Measurements from ENCODE around the gene NADSYN1. TPM values are rescaled to one million over a fixed set of nuclear protein-coding genes. Genes with fewer than 3 reads are reported as not detected.

NADSYN1 gene
- total RNA-seq, 4 donors from 2014 or later = 144 to 271 (median 195) TPM

DNA sequence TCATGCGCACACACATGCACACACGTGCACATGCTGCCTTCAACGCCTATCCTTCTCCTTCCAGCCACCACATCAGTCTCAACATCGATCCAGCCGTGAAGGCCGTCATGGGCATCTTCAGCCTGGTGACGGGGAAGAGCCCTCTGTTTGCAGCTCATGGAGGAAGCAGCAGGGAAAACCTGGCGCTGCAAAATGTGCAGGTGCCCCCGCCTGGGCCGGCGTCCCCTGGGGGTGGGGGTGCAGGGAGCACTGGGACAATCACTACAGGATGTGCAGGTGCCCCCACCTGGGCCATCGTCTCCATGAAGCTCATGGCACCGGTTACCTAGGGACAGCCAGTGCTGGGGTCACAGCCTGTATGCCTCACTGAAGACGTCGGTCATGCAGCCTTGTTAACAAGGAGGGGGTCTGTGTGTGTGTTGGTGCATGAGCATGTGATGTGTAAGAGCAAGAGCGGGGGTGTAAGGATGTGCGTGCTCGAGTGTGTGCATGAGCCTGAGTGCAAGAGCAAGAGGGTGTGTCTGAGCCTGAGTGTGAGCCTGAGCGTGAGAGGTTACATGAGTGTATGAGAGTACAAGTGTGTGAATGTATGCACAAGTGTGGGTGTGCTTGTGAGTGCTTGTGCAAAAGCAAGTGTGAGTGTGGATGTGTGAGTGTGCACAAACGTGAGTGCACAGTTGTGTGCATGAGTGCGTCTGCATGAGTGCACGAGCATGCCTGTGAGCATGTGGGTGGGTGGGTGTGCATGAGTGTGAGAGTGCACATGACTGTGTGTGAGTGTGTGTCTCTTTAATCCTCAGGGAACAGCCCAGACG lies 31.5 kb downstream of the NADSYN1 start:
- Histone ChIP-seq H3K27ac (no peak overlapping the region), H3K4me1 (no peaks in the 10 kb centered on the region), H3K27me3 (no peaks in the 10 kb centered on the region), H3K36me3 (peaks cover 0 to 42% (median 19%) of the 10 kb centered on the region in 4 donors), H3K9me3 (no peaks in the 10 kb centered on the region), H3K4me3 (no peak overlapping the region)
- in situ Hi-C loops (cut with MboI; ENCODE audit: low pct_ligation_motif_present in 1 of 4, low pct_unique_long_range_greater_than_20kb in 1 of 4, low sequenced_read_pairs in 3 of 4) (no loop called here), intact Hi-C loops (cut with DNase I; ENCODE audit: low total_unique reads) (no loop called here)
- TF ChIP-seq POLR2A (IDR thresholded peaks at IDR 0.05) = no peak
- no peak for TF ChIP-seq POLR2AphosphoS5 (IDR thresholded peaks at IDR 0.05)
- no peak for TF ChIP-seq CTCF (IDR thresholded peaks at IDR 0.05)
- no peak for TF ChIP-seq EP300 (IDR thresholded peaks at IDR 0.05; ENCODE audit: low read depth)
- WGBS, 2 donors (ENCODE audit: low coverage in 1 of 2) = 92 to 93% methylated on average over 7 to 23 of the region's 23 CpGs
- DNase-seq = no peak

DNA sequence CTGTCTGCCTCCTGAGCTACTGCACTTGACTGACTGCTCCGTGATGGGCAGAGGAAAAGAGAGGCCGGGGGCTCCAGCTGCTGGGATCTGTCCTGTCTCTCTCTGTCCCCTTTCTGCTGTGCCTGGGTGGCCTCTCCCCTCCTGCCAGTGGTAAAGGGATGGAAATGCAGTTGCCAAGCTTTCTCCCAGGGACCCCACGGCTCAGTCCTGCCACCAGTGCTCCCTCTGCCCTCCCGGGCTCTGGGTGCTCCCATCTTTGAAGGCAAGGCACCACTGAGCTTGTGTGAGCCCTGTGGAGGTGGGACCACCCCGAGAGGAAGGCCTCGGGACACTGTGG lies 32.0 kb downstream of the NADSYN1 start:
- no peak for DNase-seq
- H3K27me3 ChIP-seq = no peaks in the 10 kb centered on the region
- H3K36me3 ChIP-seq = peaks cover 0 to 37% (median 19%) of the 10 kb centered on the region in 4 donors
- no peaks in the 10 kb centered on the region for H3K9me3 ChIP-seq
- H3K27ac ChIP-seq = no peak overlapping the region
- TF ChIP-seq EP300 (IDR thresholded peaks at IDR 0.05; ENCODE audit: low read depth) = no peak
- no peak for TF ChIP-seq POLR2A (IDR thresholded peaks at IDR 0.05)
- no peak for TF ChIP-seq POLR2AphosphoS5 (IDR thresholded peaks at IDR 0.05)
- no peak for TF ChIP-seq CTCF (IDR thresholded peaks at IDR 0.05)
- WGBS, 2 donors (ENCODE audit: low coverage in 1 of 2) = 90 to 94% methylated on average over 3 to 6 of the region's 6 CpGs
- H3K4me3 ChIP-seq = no peak overlapping the region
- intact Hi-C loops (cut with DNase I; ENCODE audit: low total_unique reads) = no loop called here
- in situ Hi-C loops (cut with MboI; ENCODE audit: low pct_ligation_motif_present in 1 of 4, low pct_unique_long_range_greater_than_20kb in 1 of 4, low sequenced_read_pairs in 3 of 4) = no loop called here
- no peaks in the 10 kb centered on the region for H3K4me1 ChIP-seq

GRCh38 chr11:71485466-71485865 lies 32.5 kb downstream of the NADSYN1 start:
- H3K27me3 ChIP-seq = no peaks in the 10 kb centered on the region

GRCh38 chr11:71486320-71486719 lies 33.3 kb downstream of the NADSYN1 start:
- 97 to 100% methylated on average over 1 of the region's 1 CpG for WGBS, 2 donors (ENCODE audit: low coverage in 1 of 2)
- Histone ChIP-seq H3K27ac (no peak overlapping the region), H3K27me3 (no peaks in the 10 kb centered on the region), H3K9me3 (no peaks in the 10 kb centered on the region), H3K4me3 (no peak overlapping the region), H3K36me3 (peaks cover 0 to 33% (median 15%) of the 10 kb centered on the region in 4 donors), H3K4me1 (no peaks in the 10 kb centered on the region)
- in situ Hi-C loops (cut with MboI; ENCODE audit: low pct_ligation_motif_present in 1 of 4, low pct_unique_long_range_greater_than_20kb in 1 of 4, low sequenced_read_pairs in 3 of 4) (no loop called here), intact Hi-C loops (cut with DNase I; ENCODE audit: low total_unique reads) (no loop called here)
- TF ChIP-seq CTCF (IDR thresholded peaks at IDR 0.05) (no peak), POLR2A (IDR thresholded peaks at IDR 0.05) (no peak), EP300 (IDR thresholded peaks at IDR 0.05; ENCODE audit: low read depth) (no peak), POLR2AphosphoS5 (IDR thresholded peaks at IDR 0.05) (no peak)
- DNase-seq = no peak

More at GRCh38 chr11:71485466-71485865, 32.5 kb downstream of the NADSYN1 start:
- H3K9me3 ChIP-seq = no peaks in the 10 kb centered on the region
- TF ChIP-seq CTCF (IDR thresholded peaks at IDR 0.05) = no peak
- TF ChIP-seq POLR2A (IDR thresholded peaks at IDR 0.05) = no peak
- no peak for TF ChIP-seq POLR2AphosphoS5 (IDR thresholded peaks at IDR 0.05)
- no peak for TF ChIP-seq EP300 (IDR thresholded peaks at IDR 0.05; ENCODE audit: low read depth)
- in situ Hi-C loops (cut with MboI; ENCODE audit: low pct_ligation_motif_present in 1 of 4, low pct_unique_long_range_greater_than_20kb in 1 of 4, low sequenced_read_pairs in 3 of 4) (no loop called here), intact Hi-C loops (cut with DNase I; ENCODE audit: low total_unique reads) (no loop called here)
- H3K4me1 ChIP-seq = no peaks in the 10 kb centered on the region
- WGBS, 2 donors (ENCODE audit: low coverage in 1 of 2) = 96% methylated on average over 18 of the region's 18 CpGs; no CpG with 5 or more reads in 1 of the 2 donors
- DNase-seq = no peak
- no peak overlapping the region for H3K27ac ChIP-seq
- H3K36me3 ChIP-seq = peaks cover 0 to 34% (median 18%) of the 10 kb centered on the region in 4 donors
- no peak overlapping the region for H3K4me3 ChIP-seq

Measured in transverse colon (tissue), 4 donors.